DND-41 (cell line): ENCODE measurements around the gene TIMM22.

Source experiments
- CTCF ChIP-seq: IDR thresholded peaks from 2 replicates; pipeline ENCODE4 v1.5.1; 2012; ENCODE audit warnings: borderline replicate concordance, low read length, moderate library complexity, mild to moderate bottlenecking; ENCODE audit not compliant: poor library complexity, severe bottlenecking; ENCODE audit errors: extremely low read depth
- EZH2 ChIP-seq: IDR thresholded peaks from 3 replicates; pipeline ENCODE4 v1.6.1; 2012; ENCODE audit warnings: borderline replicate concordance, low read depth, mild to moderate bottlenecking, moderate library complexity, low read length, inconsistent platforms; ENCODE audit not compliant: severe bottlenecking

GRCh38 chr17:1003972-1004768 is 7.2 kb downstream of the TIMM22 start:
- TF ChIP-seq CTCF = no peak
- TF ChIP-seq EZH2 = no peak
